GM21381 (cell line): ENCODE data around the gene HSPA14.
A peak's percentile ranks its signal among the peaks of the same experiment; 100 is the strongest.
"Not testable (repeated sequence)": the region's sequence is repeated elsewhere in the genome, so short reads cannot be mapped to it uniquely, and the experiment has no call there.

ENCODE experiments used
- ATAC-seq: cut with Tn5 transposase; IDR thresholded peaks from one replicate; pipeline ENCODE4 v1.9.1; 2021; ENCODE audit warnings: mild to moderate bottlenecking, moderate library complexity; ENCODE audit not compliant: unreplicated experiment

Gene HSPA14, protein sequence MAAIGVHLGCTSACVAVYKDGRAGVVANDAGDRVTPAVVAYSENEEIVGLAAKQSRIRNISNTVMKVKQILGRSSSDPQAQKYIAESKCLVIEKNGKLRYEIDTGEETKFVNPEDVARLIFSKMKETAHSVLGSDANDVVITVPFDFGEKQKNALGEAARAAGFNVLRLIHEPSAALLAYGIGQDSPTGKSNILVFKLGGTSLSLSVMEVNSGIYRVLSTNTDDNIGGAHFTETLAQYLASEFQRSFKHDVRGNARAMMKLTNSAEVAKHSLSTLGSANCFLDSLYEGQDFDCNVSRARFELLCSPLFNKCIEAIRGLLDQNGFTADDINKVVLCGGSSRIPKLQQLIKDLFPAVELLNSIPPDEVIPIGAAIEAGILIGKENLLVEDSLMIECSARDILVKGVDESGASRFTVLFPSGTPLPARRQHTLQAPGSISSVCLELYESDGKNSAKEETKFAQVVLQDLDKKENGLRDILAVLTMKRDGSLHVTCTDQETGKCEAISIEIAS

DNA sequence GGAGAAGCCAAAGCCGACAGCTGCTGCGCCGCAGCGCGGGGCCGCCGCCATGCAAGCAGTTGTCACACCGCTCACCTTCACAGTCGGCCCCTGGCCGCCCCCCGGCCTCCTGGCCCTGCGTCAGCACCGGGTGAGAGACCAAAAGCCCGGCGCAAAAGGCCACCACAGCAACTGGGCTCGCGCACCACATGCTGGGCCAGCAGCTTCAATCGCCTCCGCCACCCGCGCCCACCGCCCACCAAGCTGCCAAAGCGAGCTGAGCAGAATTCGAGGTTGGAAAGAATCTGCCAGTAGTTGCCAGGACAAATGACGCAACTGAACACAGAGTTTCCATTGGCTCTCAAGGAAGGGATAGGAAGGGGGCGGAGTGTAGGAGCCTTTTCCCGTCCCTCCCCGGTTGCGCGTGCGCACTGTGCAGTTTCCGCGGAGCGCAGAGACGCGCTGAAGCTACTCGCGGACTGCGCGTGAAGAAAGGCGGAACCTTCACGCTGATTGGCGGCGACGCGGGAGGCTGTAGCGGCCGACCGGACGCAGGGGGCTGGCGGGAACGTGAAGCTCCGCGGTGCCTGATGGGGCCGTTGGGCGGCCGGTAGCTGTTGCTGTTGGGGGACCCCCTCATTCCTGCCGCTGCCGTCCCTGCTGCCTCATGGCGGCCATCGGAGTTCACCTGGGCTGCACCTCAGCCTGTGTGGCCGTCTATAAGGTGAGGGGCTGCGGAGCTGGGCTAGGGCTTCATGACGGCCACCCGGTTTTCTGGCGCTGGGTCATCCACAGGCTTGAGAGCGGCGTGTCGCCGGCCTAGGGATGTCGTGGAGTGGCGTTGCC, at the start of gene HSPA14, which contains the start of the genes CDNF and MSANTD7:
HSPA14 (plus strand) TSS at position 550 of the 825 bp plus-strand sequence; CDS start at position 647, 97 bp downstream.
CDNF (minus strand) TSS at position 281 of the 825 bp plus-strand sequence; CDS start at position 190, 91 bp downstream.
MSANTD7 (plus strand) TSS at position 550 of the 825 bp plus-strand sequence. CDS start 3,979 bp downstream, outside the sequence.
- peak; percentile 96 for ATAC-seq

DNA sequence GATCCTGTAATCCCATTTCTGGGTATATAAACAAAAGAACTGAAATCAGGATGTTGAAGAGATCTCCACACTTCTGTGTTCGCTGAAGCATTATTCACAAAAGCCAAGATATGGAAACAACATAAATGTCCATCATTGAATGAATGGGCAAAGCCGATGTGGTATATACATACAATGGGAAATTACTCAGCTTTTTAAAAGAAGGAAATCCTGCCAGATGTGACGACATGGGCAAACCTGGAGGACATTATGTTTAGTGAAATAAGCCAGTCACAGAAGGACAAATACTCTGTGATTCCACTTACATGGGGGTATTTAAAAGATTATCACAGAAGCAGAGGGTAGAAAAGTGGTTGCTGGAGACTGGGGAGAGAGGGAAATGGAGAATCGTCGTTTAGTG, 39.5 kb upstream of the HSPA14 start:
- no peak for ATAC-seq

DNA sequence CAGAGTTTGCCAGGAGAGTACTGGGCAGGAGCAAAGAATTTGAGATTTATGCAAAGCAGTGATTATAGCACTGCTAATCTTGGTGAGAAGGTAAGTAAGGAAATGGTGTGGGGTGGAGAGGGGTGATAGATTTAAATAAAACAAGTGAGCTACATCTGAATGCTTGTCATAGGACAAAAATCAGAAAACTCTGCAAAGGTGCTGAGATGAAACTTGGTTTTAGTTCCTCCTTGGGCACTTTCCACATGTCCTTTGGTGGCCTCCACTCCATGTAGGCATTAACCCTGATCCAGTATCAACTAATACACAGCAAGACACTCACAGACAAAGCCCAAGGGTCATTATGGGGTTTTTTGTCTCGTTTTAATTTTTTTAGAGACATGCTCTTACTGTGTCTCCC, 37.7 kb upstream of the HSPA14 start:
- ATAC-seq = no peak

DNA sequence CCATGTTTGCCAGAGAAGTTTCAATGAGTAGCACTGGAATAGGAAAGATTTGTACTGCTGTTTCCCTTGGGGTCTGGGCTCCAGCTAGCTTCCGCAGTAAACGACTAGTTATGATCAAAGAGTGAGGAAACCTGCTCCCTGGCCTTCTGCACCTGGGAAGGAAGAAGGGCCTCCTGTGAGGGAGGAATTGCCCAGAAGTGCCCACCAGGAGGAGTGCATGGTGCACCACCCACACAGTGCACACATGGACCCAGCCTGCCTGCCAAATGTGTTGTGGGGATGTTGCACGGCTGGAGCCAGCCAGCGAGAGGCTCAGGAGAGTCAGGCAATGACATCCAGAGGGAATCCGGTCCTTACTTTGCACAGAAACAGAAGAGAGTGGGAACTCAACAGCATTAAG, 36.4 kb upstream of the HSPA14 start:
- ATAC-seq = no peak

DNA sequence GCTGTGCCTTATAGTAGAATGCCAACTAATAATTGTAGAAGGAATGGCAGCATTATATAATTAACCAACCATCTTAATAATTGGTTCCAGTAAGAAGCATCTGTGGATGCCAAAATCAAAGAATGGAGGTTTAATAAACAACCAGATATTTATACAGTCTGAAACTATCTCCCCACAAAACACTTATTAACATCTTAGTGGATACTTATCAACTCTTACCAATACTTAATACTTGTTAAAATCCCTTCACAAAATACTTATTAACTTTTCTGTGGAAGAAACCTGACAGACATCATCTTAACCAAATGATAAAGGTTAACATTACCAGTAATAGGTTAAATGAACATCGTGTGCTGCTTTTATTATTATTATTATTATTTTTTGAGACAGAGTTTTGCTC, 34.3 kb upstream of the HSPA14 start:
- no peak for ATAC-seq

DNA sequence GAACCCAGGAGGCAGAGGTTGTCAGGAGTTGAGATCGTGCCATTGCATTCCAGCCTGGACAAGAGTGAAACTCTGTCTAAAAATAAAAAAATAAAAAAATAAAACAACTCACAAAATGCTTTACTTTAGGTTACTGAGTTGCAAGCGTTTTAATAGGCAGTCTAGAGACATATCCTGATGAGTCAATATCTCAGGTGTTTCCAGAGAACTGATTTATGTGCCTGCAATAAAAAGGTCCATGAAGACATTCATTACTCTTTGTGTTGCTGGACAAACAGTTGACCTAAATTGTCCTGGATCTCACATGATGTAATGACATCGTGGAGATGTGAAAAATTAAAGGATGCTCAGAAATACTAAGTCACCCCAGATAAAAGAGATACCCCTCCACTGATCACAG, 31.8 kb upstream of the HSPA14 start:
- ATAC-seq = no peak

DNA sequence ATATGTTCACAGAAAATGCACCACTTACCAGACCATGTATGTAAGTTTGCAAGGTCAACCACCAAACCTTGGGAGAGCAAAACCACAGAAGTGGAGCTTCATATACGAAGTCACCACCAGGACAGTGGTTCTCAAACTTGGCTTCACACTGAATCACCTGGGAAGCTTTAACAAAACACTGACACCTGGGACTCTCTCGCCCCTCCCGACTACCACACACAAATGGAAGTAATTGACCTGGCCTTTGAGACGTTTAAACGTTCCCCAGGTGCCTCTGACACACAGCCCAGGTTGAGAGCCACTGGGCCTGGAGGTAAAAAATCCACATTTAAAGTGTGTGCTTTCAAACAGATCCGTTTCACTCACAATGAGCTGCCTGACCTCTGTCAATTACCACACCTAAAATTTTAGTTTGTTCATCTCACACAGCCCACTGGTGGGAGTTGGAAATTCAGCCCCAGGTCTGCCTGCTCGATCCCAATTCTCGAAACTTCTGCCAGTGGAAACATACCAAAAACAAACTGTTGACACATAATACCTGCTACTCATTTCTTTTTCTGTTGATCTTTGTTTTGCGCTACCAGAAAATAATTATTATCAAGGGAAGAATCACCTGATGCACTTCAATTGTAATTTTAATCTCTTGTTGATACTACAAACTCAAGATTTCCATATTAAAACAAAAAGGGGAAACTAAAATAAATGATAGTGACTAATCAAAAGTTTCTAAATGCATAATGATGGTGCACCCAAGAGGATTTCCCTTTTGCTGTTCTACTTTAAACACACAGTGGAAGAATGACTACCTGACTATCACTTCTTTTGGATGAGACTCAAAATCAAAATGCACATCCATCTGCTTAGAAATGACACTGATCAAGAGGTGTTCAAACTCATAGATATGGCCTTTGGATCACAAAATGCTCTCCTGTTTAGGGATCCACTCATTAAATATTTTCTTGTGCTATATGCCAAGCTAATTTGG, 26.8 kb upstream of the HSPA14 start:
- ATAC-seq = no peak

DNA sequence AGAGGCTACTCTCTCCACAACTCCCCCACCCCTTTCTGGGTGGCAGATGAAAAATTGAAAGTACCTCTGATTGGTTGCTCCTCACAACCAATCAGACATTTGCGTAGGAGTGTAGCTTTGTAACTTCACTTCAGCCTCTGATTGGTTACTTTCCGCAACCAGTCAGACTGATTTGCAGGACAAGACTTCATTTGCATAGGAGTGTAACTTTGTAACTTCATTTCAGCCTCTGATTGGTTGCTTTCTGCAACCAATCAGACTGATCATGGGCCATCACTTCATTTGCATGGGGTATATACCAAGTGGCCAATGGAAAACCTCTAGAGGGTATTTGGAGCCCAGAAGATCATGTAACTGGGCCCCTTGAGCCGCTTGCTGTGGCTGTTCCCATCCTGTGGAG, 25.8 kb upstream of the HSPA14 start:
- ATAC-seq = no peak

DNA sequence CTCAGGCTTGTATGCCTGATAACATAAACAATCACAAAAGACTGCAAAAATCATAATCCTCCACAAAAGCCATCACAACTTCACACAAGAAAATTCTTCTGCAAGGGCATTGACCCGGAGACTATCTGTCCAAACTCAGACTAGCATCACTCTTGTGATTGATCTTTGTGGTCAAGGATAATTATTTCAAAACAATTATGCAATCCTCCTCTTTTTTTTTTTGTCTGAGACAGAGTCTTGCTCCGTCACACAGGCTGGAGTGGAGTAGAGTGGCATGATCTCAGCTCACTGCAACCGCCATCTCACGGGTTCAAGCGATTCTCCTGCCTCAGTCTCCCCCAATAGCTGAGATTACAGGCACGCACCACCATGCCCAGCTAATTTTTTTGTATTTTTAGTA, 22.4 kb upstream of the HSPA14 start:
- ATAC-seq = no peak

DNA sequence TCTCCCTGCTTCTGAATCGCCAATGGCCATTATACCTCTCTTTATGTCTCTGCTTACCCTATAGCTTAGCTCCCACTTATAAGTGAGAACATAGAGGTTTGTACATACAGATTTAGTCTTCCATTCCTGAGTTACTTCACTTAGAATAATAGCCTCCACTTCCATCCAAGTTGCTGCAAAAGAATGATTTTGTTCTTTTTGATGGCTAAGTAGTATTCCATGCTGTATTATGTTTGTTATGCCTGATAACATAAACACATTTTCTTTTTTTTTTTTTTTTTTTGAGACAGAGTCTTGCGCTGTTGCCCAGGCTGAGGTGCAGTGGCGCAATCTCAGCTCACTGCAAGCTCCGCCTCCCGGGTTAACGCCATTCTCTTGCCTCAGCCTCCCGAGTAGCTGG, 21.4 kb upstream of the HSPA14 start:
- ATAC-seq = not testable (repeated sequence)

DNA sequence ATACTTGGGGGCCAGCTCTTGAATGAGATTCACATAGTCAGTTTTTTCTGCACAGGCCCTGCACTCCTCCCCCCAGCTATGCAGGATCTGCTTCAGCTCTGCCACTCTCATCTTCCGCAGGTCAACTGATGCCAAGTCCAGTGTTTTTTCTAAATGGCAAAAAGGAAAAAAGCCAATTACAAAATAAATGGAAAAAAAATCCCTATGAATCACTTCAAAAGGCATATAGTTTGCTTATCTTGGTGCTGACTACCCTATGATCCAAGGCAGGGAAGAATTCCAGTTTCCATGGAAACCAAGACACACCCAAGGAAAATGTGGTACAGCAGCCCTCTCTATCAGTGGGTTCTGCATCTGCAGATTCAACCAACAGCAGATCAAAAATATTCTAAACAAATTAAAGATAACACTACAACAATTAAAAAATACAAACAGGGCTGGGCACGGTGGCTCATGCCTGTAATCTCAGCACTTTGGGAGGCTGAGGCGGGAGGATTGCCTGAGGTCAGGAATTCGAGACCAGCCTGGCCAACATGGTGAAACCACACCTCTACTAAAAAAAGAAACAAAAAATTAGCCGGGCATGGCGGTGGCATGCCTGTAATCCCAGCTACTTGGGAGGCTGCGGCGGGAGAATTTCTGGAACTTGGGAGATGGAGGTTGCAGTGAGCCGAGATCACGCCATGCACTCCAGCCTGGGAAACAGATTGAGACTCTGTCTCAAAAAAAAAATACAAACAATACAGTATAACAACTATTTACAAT, 17.9 kb upstream of the HSPA14 start:
- no peak for ATAC-seq

DNA sequence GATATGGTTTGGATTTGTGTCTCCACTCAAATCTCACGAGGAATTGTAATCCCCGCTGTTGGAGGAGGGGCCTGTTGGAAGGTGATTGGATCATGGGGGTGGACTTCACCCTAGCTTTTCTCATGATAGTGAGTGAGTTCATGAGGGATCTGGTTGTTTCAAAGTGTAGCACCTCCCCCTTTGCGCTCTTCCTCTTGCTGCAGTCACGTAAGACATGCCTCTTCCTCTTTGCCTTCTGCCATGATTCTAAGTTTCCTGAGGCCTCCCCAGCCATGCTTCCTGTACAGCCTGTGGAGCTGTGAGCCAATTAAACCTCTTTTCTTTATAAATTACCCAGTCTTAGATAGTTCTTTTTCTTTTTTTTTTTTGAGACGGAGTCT, 17.3 kb upstream of the HSPA14 start:
- no peak for ATAC-seq

DNA sequence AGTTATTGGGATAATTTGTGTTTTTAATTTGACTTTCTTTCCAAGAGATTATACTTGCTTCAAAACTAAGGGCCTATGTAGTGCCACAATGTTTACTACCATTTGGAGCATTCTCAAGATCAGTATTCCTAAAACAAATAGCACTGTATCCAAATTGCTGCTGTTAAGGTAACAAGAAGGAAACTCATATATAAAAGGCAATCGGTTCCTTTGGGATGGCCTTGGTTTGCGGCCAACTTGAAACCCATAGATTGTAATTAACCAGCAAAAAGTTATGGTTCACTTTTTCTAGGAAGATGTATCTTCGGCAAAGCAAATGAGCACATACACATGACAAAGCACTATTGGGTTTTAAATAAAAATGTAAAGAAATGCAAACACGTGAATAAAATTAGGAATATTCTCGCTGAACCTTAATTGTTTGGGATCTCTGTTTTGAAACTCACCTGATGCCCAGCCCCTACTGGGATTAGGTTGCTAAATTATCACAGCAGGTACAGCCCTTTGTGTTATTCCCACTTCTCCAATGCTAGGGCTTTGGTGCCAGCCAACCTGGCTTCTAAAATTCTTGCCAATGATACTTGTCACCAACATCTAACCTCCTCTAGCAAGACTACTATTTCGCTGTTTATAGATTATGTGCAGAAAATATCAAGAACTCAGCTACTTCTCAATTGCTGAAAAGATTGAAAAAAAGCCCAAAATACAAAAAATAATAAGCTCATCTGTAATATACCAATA, 16.3 kb upstream of the HSPA14 start:
- no peak for ATAC-seq

DNA sequence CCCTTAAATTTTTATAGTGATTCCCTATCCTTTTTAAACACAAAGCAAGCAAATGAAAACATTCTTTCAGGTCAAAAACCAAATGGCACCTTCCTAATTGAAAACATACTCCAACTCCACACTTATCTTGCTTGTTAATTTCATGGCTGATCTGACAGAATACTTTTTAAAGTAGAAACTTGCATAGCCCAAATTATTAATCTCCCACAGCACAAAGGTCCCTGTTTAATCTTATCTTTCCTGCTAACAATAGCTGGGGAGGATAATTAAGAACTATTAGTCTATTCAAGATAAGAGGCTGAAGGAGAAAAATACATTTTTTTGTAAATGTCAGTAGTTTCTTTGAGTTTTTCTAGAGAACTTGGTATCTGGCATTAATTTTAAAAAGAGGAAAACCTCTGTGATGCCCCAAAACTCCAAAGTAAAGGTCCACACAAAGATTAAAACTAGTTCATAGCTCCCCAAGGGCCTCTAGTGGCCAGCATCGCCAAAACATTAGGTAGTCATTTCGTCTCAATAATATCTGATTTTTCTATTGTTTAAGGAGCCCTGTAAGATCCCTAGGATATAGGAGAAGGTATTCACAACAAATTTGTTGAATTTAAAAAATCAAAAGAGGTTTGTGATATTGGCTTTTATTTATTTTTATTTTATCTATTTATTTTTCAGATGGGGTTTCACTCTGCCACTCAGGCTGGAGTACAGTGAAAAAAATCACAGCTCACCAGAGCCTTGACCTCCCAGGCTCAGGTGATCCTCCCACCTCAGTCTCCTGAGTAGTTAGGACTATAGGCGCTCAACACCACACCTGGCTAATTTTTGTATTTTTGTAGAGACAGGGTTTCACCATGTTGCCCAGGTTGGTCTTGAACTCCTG, 15.0 kb upstream of the HSPA14 start:
- ATAC-seq = no peak

DNA sequence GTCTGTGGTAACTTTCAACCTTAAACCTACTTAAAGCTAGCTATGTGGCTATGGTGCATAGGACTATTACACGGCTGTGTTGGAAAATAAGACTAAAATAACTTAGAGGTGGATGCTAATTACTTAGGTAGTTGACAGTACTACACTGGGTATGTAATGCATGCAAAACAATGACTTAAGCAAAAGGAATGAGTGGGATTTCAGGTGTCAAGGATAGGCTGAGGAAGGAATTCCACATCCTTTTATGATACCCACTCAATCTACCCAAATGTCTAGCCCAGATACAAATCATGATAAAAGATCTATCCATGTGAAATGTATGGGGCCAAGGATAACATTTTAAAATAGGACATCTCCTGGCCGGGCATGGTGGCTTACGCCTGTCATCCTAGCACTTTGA, 14.1 kb upstream of the HSPA14 start:
- ATAC-seq = no peak

DNA sequence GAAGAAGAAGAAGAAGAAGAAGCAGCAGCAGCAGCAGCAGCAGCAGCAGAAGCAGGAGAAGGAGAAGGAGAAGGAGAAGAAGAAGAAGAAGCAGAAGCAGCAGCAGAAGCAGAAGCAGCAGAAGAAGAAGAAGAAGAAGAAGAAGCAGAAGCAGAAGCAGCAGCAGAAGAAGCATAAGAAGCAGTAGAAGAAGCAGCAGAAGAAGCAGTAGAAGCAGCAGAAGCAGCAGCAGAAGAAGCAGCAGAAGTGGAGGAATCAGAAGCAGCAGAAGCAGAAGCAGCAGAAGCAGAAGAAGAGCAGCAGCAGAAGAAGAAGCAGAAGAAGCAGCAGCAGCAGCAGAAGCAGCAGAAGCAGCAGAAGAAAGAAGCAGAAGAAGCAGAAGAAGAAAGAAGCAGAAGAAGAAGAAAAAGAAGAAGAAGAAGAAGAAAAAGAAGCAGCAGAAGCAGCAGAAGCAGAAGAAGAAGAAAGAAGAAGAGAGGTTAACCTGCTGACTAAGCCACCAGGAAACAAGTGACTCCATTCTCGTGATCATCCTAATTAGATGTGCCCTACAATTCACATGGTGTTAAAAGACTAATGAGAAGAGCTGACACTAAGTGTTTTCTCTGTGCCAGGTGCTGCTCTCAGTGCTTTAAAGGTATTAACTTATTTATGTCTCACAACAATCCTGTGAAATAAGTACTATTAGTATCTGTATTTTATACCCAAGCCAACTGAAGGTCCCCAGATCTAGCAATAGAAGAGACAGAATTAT, 11.9 kb upstream of the HSPA14 start:
- no peak for ATAC-seq

DNA sequence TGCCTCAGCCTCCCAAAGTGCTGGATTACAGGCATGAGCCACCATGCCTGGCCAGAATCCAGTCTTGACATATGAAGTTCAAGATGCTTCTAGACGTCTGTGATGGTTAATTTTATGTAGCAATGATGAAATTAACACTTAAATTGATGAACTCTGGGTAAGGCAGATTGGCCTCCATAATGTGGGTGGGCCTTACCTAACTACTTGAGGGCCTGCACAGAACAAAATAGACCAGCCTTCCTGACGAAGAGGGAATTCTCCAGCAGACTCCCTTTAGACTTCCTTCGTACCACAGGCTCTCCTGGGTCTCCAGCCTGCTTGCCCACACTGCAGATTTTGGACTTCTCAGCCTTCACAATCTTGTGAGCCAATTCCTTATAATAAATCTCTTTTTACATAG, 5.0 kb upstream of the HSPA14 start:
- ATAC-seq = no peak
